Mucosa of rectum (tissue), 2 donors: Measurements from ENCODE around the gene GSTK1.
"Not testable (repeated sequence)": the region's sequence is repeated elsewhere in the genome, so short reads cannot be mapped to it uniquely, and the experiment has no call there.

ENCODE experiments used
- H3K27ac ChIP-seq, 2 donors: one replicate each; pipeline ENCODE4 v1.7.0; 2013; ENCODE audit warnings: inconsistent platforms in 2 of 2, low read depth in 2 of 2, low read length in 2 of 2
- H3K27me3 ChIP-seq, 2 donors: one replicate each; pipeline ENCODE4 v1.7.0; 2013; ENCODE audit warnings: low read length in 2 of 2; ENCODE audit not compliant: control insufficient read depth in 2 of 2, insufficient read depth in 2 of 2
- H3K36me3 ChIP-seq, 2 donors: one replicate each; pipeline ENCODE4 v1.7.0; 2013; ENCODE audit warnings: low read length in 2 of 2; ENCODE audit not compliant: control insufficient read depth in 2 of 2, insufficient read depth in 2 of 2
- H3K4me1 ChIP-seq, 2 donors: one replicate each; pipeline ENCODE4 v1.7.0; 2013; ENCODE audit warnings: low read length in 2 of 2, mild to moderate bottlenecking in 1 of 2; ENCODE audit not compliant: control insufficient read depth in 2 of 2, insufficient read depth in 2 of 2
- H3K4me3 ChIP-seq, 2 donors: one replicate each; pipeline ENCODE4 v1.7.0; 2013; ENCODE audit warnings: low read length in 2 of 2
- H3K9ac ChIP-seq, 2 donors: one replicate each; pipeline ENCODE4 v1.7.0; 2013; ENCODE audit warnings: low read length in 2 of 2, low read depth in 1 of 2, mild to moderate bottlenecking in 1 of 2
- H3K9me3 ChIP-seq, 2 donors: one replicate each; pipeline ENCODE4 v1.7.0; 2013; ENCODE audit warnings: low read length in 2 of 2; ENCODE audit not compliant: control insufficient read depth in 2 of 2
- donor health status: healthy.
- donor health status: Normal muscosa, but diverticular disease.

GSTK1 gene

DNA sequence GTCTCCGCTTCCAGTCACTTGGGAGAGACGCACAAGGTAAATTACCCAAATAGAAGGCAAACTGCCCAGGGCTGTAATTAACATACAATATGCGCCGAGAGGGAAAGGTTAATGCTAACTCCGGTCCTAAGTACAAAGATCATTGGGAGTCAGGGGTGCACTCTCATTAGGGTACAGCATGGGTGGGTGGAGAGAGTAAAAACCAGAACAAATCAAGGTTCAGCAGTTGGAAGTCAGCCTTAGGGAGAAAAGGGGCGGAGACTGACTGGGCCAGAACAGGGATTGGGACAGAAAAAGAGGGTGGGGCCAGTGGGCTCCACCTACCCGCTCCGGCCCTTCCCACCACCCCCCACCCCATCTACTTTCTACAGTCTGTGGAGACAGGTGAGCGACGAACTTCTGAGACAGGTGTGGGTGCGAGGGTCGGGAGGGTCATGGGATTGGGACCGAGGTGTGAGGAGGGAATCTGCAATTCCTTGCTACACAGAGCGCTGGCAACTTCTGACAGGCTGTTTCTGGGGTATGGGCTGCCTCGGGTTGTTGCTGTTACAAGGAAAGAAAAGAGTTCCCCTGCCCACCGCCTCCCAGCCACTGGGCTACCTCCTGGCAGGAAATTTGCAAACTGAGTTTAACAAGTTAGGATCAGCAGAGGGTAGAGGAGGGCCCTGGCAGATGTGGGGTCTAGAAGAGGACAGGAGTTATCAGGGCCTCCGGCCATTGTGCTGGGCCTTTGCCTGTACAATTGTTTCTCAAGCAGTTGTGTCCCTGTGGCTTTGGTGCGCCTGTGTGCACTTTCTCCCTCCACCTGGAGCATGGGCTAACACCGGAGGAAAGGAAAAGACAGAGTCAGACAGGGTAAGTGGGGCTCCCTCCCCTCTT is 21.6 kb downstream of the GSTK1 start, which contains the start of gene TMEM139:
TMEM139 (plus strand) TSS at position 368 of the 879 bp plus-strand sequence. CDS start 1,000 bp downstream, outside the sequence.
- H3K9me3 ChIP-seq: no peaks in the 10 kb centered on the region
- H3K4me3 ChIP-seq: peak within 1 kb of the TSS; percentile 63 to 67
- H3K36me3 ChIP-seq: no peaks in the 10 kb centered on the region
- H3K27ac ChIP-seq: peak within 1 kb of the TSS; percentile 87 to 88
- H3K27me3 ChIP-seq: no peaks in the 10 kb centered on the region
- H3K9ac ChIP-seq: peak within 1 kb of the TSS; percentile 55 to 56
- peaks cover 37 to 46% of the 10 kb centered on the region in 2 donors for H3K4me1 ChIP-seq

DNA sequence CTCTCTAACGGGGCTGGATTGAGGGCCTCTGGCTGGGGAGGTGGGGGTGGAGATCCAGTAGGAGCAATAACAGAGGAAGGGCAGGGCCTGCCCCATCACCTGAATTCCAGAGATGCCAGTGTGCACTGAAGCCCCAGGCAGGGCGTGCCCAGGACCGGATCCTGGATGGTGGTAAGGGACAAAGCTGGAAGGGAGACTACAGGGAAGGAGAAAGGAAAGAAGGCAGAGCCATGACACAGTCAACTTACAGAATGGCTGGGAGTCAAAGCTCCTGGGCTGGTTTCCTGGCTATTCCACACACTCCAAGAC is 22.2 kb downstream of the GSTK1 start:
- Histone ChIP-seq H3K9ac (peak overlapping the region; percentile 55 to 56), H3K27ac (peak overlapping the region; percentile 87 to 88), H3K4me1 (peaks cover 40 to 49% of the 10 kb centered on the region in 2 donors)

DNA sequence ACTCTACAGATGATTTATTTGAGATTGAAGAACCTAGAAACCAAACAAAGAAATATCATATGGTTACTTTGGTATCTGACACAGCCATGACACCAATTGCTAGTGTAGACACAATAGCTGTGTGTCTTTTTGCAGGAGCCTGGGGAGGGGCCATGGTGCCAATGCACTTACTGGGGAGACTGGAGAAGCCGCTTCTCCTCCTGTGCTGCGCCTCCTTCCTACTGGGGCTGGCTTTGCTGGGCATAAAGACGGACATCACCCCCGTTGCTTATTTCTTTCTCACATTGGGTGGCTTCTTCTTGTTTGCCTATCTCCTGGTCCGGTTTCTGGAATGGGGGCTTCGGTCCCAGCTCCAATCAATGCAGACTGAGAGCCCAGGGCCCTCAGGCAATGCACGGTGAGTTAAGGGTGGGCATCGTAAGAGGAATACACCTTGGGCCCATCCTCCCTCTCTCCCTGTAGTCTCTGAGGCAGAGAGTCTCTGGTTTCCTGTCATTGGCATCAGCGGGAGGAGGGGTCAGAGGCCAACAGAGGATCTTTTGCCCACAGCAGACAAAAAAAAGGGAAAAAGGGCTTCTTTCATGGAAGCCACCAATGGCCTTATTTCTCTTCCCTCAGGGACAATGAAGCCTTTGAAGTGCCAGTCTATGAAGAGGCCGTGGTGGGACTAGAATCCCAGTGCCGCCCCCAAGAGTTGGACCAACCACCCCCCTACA is 22.7 kb downstream of the GSTK1 start:
- no peaks in the 10 kb centered on the region for H3K9me3 ChIP-seq
- peaks cover 44 to 51% of the 10 kb centered on the region in 2 donors for H3K4me1 ChIP-seq
- peak overlapping the region; percentile 87 to 88 for H3K27ac ChIP-seq
- peak overlapping the region; percentile 31 to 67 for H3K4me3 ChIP-seq
- H3K36me3 ChIP-seq: no peaks in the 10 kb centered on the region
- peak overlapping the region in 1 of 2 donors; percentile 26 for H3K9ac ChIP-seq
- no peaks in the 10 kb centered on the region for H3K27me3 ChIP-seq

More for the DNA sequence above, 22.2 kb downstream of the GSTK1 start:
- H3K36me3 ChIP-seq: no peaks in the 10 kb centered on the region
- H3K4me3 ChIP-seq: peak overlapping the region; percentile 63 to 67
- H3K9me3 ChIP-seq: no peaks in the 10 kb centered on the region
- no peaks in the 10 kb centered on the region for H3K27me3 ChIP-seq

DNA sequence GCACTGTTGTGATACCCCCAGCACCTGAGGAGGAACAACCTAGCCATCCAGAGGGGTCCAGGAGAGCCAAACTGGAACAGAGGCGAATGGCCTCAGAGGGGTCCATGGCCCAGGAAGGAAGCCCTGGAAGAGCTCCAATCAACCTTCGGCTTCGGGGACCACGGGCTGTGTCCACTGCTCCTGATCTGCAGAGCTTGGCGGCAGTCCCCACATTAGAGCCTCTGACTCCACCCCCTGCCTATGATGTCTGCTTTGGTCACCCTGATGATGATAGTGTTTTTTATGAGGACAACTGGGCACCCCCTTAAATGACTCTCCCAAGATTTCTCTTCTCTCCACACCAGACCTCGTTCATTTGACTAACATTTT is 23.3 kb downstream of the GSTK1 start:
- Histone ChIP-seq H3K4me1 (peaks cover 44 to 51% of the 10 kb centered on the region in 2 donors), H3K4me3 (peak overlapping the region in 1 of 2 donors; percentile 67)

DNA sequence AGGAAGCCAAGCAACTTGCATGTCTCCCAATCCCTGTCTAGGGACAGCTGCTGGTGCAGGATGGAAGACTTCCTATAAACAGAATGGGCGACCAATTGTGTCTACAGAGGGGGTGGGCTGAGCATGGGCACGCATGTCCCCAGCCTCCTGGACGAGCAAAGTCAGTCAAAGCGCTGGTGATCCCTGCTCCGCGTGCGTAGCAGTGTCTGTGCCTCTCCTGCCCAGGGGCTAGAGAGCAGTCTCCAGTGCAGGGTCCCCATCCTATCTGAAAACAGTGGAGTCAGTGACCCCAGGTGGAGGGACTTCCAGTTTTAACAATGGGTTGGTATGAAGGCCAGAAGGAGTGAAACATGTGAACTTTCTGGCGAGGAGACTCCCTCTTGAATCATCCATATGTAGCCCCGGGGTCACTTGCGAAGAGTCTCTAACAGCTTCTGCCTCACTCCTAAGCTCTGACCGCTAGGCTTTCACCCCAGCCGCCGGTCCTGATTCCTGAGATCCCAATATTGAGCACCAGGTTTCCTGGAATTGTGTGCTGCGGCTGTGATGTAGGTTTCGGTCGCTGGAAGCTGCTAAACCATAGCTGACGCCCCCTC is 24.2 kb downstream of the GSTK1 start:
- H3K4me3 ChIP-seq: peak overlapping the region; percentile 61 to 69
- H3K36me3 ChIP-seq: peaks cover 5 to 6% of the 10 kb centered on the region in 2 donors
- H3K9me3 ChIP-seq: no peaks in the 10 kb centered on the region
- no peaks in the 10 kb centered on the region for H3K27me3 ChIP-seq
- peak overlapping the region; percentile 44 to 51 for H3K9ac ChIP-seq
- H3K27ac ChIP-seq: peak overlapping the region; percentile 69 to 83
- peaks cover 44 to 51% of the 10 kb centered on the region in 2 donors for H3K4me1 ChIP-seq

More for the DNA sequence above, 23.3 kb downstream of the GSTK1 start:
- Histone ChIP-seq H3K36me3 (no peaks in the 10 kb centered on the region), H3K27me3 (no peaks in the 10 kb centered on the region), H3K9ac (no peak overlapping the region), H3K9me3 (no peaks in the 10 kb centered on the region), H3K27ac (peak overlapping the region in 1 of 2 donors; percentile 87)

DNA sequence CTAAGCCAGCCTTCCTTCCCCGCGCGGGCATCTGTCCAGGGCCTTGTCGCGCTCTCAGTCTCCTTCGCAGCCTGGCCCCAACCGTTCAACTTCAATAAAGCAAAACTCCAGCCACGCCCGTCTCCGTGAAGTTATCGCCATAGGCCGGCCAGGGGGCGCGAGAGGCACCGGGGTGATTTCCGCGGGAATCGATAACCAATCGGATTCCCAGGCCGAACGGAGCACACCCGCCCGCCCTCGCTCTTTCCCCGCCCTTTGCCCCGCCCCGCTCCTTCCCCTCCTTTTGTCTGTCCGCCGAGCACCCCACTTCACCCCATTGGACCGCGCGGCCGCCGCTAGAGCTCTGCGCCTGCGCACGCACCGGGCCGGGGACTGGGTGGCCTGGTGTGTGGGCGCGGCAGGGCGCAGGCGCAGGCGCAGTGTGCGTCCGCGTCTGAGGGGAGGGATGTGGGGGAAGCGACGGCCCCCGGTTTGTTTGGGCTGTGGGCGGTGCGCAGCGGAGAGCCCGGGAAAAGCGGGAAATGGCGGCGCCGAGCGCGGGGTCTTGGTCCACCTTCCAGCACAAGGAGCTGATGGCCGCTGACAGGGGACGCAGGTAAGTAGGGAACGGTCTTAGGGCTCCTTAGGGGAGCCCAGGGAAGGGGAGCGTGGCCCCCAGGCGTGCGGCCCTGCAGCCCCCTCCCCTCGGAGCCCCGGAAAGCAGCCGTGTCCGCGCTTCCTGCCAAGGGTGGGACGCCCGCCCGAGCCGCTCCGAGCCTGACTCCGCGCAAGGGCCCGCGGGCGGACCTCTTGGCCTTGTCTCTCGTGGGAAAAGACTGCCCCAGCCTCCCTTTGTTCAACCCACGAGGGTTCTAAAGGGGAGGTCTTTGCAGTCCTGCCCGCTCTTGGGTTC is 24.9 kb downstream of the GSTK1 start, which contains the start of gene CASP2:
CASP2 (plus strand) TSS at position 417 of the 892 bp plus-strand sequence; CDS start at position 522, 105 bp downstream.
- Histone ChIP-seq H3K9ac (peak within 1 kb of the TSS; percentile 87 to 92), H3K36me3 (peaks cover 9 to 11% of the 10 kb centered on the region in 2 donors), H3K27ac (peak within 1 kb of the TSS; percentile 83 to 87), H3K9me3 (no peaks in the 10 kb centered on the region), H3K27me3 (no peaks in the 10 kb centered on the region), H3K4me1 (peaks cover 44 to 46% of the 10 kb centered on the region in 2 donors), H3K4me3 (peak within 1 kb of the TSS; percentile 95)

DNA sequence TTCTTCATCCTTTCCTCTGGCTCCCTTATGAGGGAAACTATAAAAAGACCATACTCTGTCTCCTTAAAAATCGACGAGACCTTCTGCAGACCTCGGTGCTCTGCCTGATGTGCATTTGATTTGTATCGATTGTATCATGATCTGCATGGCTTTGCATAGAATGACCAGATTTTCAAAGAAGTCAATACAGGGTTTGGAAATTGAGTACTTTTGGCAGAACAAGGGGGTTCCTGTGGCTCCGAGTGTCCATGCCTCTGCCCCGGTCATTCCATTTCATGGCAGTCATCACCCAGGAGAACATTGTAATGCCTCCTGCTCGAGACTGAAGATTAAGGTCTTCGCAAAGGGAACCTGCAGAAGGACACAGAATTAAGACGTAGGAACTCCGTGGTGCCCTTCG is 25.6 kb downstream of the GSTK1 start:
- Histone ChIP-seq H3K4me1 (peaks cover 40% of the 10 kb centered on the region in 2 donors), H3K9me3 (no peaks in the 10 kb centered on the region), H3K36me3 (peaks cover 14 to 18% of the 10 kb centered on the region in 2 donors), H3K27me3 (no peaks in the 10 kb centered on the region), H3K4me3 (peak overlapping the region; percentile 95), H3K27ac (peak overlapping the region; percentile 83 to 87), H3K9ac (peak overlapping the region; percentile 87 to 92)

DNA sequence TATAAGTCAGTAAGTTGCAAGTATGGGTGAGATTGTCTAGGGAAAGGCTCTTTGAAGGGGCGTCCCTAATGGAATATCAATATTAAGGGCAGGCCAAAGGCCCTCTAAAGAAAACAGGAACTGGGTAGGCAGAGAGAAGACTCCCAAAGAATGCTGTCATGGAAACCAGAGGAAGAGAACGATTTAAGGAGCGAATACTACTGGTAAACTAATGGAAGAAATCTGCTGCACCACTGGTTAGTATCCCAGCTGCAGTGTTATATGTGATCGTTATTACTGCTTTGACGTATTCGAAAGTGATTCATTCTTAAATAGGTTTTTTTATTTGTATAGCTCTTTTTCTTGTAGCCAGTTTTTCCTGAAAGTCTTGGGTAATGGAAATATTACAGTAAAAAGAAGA is 26.2 kb downstream of the GSTK1 start:
- H3K4me3 ChIP-seq: peak overlapping the region; percentile 95
- H3K9ac ChIP-seq: peak overlapping the region in 1 of 2 donors; percentile 92
- H3K36me3 ChIP-seq: peaks cover 20 to 24% of the 10 kb centered on the region in 2 donors
- peak overlapping the region; percentile 83 to 87 for H3K27ac ChIP-seq
- no peaks in the 10 kb centered on the region for H3K9me3 ChIP-seq
- peaks cover 34% of the 10 kb centered on the region in 2 donors for H3K4me1 ChIP-seq
- H3K27me3 ChIP-seq: no peaks in the 10 kb centered on the region

DNA sequence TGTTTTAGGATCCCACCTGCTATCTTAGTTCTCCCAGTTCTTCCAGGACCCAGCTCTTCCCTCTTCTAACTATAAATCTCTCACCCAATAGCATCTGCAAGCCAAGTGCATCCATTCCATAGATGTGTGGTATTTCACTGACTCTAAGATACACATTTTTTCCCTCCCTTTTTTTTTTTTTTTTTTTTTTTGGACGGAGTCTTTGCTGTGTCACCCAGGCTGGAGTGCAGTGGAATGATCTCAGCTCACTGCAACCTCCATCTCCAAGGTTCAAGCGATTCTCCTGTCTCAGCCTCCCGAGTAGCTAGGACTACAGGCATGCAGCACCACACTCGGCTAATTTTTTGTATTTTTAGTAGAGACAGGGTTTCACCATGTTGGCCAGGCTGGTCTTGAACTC is 26.6 kb downstream of the GSTK1 start:
- H3K9me3 ChIP-seq, H3K27me3 ChIP-seq, H3K9ac ChIP-seq, H3K27ac ChIP-seq: not testable (repeated sequence)
- peak overlapping the region in 1 of 2 donors; percentile 95 for H3K4me3 ChIP-seq
- peaks cover 25 to 28% of the 10 kb centered on the region in 2 donors for H3K36me3 ChIP-seq
- peaks cover 31 to 32% of the 10 kb centered on the region in 2 donors for H3K4me1 ChIP-seq
